Keratinocyte (primary cell): ENCODE results near the gene SYTL4. TPM values are rescaled to one million over a fixed set of nuclear protein-coding genes. Genes with fewer than 3 reads are reported as not detected.

Experiments used
- DNase-seq: peaks from one replicate; pipeline ENCODE4 v3.0.0-alpha.2; 2011; ENCODE audit warnings: low read depth, missing footprints, low spot score
- FAIRE-seq: peaks from 2 replicates; lab custom pipeline; 2011; peaks lifted over from hg19 to GRCh38; lab: Jason Lieb, UNC
- H2AFZ ChIP-seq: 2 replicates; pipeline ENCODE4 v1.6.0; 2012; ENCODE audit warnings: low read length, control low read depth, inconsistent platforms; ENCODE audit not compliant: control insufficient read depth
- H3K27ac ChIP-seq: 2 replicates; pipeline ENCODE4 v1.5.1; 2011; ENCODE audit warnings: low read length; ENCODE audit not compliant: control insufficient read depth, insufficient read depth
- H3K27me3 ChIP-seq: 3 replicates; pipeline ENCODE4 v1.6.0; 2011; ENCODE audit warnings: low read length; ENCODE audit not compliant: control insufficient read depth, insufficient read depth; ENCODE audit errors: extremely low read depth
- H3K36me3 ChIP-seq, 2 experiments: 2 replicates in 1 of 2; 3 replicates in 1 of 2; pipeline ENCODE4 v1.5.1; 2011; ENCODE audit warnings: low read length in 2 of 2, mild to moderate bottlenecking in 1 of 2; ENCODE audit not compliant: control insufficient read depth in 2 of 2, insufficient read depth in 2 of 2; ENCODE audit errors: extremely low read depth in 1 of 2
- H3K4me1 ChIP-seq: 3 replicates; pipeline ENCODE4 v1.5.1; 2011; ENCODE audit warnings: low read length; ENCODE audit not compliant: control insufficient read depth, insufficient read depth; ENCODE audit errors: extremely low read depth
- H3K4me2 ChIP-seq: 3 replicates; pipeline ENCODE4 v1.6.0; 2011; ENCODE audit warnings: low read depth, low read length; ENCODE audit not compliant: control insufficient read depth, insufficient read depth; ENCODE audit errors: extremely low read depth
- H3K4me3 ChIP-seq, 3 experiments: fragments of 200-600 bp in 1 of 3; sonication (generic) in 1 of 3; 2 replicates in 2 of 3; 3 replicates in 1 of 3; pipeline ENCODE4 v1.5.1; 2011 to 2016; ENCODE audit warnings: low read length in 3 of 3, mild to moderate bottlenecking in 3 of 3, control low read depth in 2 of 3, inconsistent platforms in 1 of 3, low read depth in 1 of 3, mixed read lengths in 1 of 3, mixed run types in 1 of 3, moderate library complexity in 1 of 3; ENCODE audit not compliant: control insufficient read depth in 2 of 3, insufficient read depth in 2 of 3; ENCODE audit errors: extremely low read depth in 1 of 3
- H3K79me2 ChIP-seq: 2 replicates; pipeline ENCODE4 v1.6.0; 2012; ENCODE audit warnings: low read length; ENCODE audit not compliant: control insufficient read depth, insufficient read depth
- H3K9ac ChIP-seq: 3 replicates; pipeline ENCODE4 v1.6.0; 2011; ENCODE audit warnings: low read length; ENCODE audit not compliant: control insufficient read depth, insufficient read depth; ENCODE audit errors: extremely low read depth
- H3K9me1 ChIP-seq: 3 replicates; pipeline ENCODE4 v1.6.0; 2011; ENCODE audit warnings: low read length; ENCODE audit not compliant: control insufficient read depth, insufficient read depth; ENCODE audit errors: extremely low read depth
- H3K9me3 ChIP-seq: 2 replicates; pipeline ENCODE4 v1.5.1; 2012; ENCODE audit warnings: low read depth, low read length; ENCODE audit not compliant: control insufficient read depth
- H4K20me1 ChIP-seq: 3 replicates; pipeline ENCODE4 v1.6.0; 2011; ENCODE audit warnings: low read length; ENCODE audit not compliant: control insufficient read depth, insufficient read depth; ENCODE audit errors: extremely low read depth
- EZH2 ChIP-seq: IDR thresholded peaks from one replicate; pipeline ENCODE4 v1.6.1; 2012; ENCODE audit warnings: inconsistent platforms, mild to moderate bottlenecking, low read length, moderate library complexity
- dilution Hi-C: fragments of 300-500 bp; cut with MboI; formaldehyde crosslinking; loops from one replicate; pipeline ENCODE4 v1.7.0; 2020; ENCODE audit warnings: low sequenced_read_pairs; ENCODE audit not compliant: extremely low pct_ligation_motif_present
- polyA plus RNA-seq, 5 experiments: library from polyadenylated mRNA; depleted of rRNA in 3 of 5; stranded (reverse) in 3 of 5; stranded (forward) in 1 of 5; unstranded in 1 of 5; fragments of >200 nt; gene quantifications; 1 replicate in 1 of 5; 2 replicates in 3 of 5; 3 replicates in 1 of 5; pipeline versions ENCODE4 v1.2.1 to v1.2.3, GENCODE V29; 2011 to 2012; ENCODE audit warnings: missing spikeins in 2 of 5, low read depth in 1 of 5, low replicate concordance in 1 of 5
- TF ChIP-seq, protein P1 (sequence below), 3 experiments: IDR thresholded peaks in 1 of 3; conservative IDR thresholded peaks in 1 of 3; optimal IDR thresholded peaks in 1 of 3; 2 replicates in 2 of 3; 3 replicates in 1 of 3; pipeline versions ENCODE3 to v1.5.1; 2011; ENCODE audit warnings: low read length in 3 of 3, mild to moderate bottlenecking in 3 of 3, moderate library complexity in 2 of 3, control low read depth in 1 of 3, inconsistent platforms in 1 of 3; ENCODE audit not compliant: insufficient read depth in 2 of 3; ENCODE audit errors: extremely low read depth in 1 of 3

SYTL4 gene
- polyA plus RNA-seq, 1 donor (not counting 4 experiments of a cell fraction or from before 2014, with no cell fraction given): 0.87 TPM

DNA sequence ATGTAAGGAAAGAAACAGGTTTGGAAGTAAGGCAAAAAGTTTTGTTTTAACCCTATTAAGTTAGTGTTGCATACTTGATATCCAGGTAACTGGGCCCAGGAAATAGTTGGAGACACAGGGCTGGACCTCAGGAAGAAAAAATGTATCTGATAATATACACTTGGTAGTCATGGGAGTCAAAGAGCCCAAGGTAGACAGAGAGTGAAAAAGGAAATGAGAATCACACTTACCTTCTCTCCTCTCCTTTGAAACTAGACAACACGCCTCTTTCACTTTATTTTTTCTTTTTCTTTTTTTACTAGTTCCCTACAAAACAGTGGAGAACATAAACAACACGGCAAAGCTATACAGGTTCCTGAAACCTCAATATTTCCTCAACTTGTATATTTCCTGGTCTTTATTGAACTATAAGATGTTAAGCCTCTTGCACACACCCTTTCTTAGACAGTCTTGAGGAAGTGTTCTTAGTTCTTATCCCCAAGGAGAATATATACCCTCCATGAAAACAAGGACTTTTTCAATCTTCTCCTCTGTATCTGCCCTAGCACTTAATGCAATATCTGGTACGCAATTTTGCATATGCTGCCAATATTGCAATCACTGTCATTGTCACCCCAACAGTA is 27.2 kb downstream of the SYTL4 start:
- H4K20me1 ChIP-seq: no peaks in the 10 kb centered on the region
- H3K4me1 ChIP-seq: no peaks in the 10 kb centered on the region
- H3K36me3 ChIP-seq: no peaks in the 10 kb centered on the region
- FAIRE-seq (no peak), DNase-seq (no peak)
- H3K4me2 ChIP-seq: no peak overlapping the region
- dilution Hi-C loops: no loop called here
- H2AFZ ChIP-seq: no peak overlapping the region
- H3K79me2 ChIP-seq: no peaks in the 10 kb centered on the region
- H3K27me3 ChIP-seq: peaks cover 3% of the 10 kb centered on the region
- no peak overlapping the region for H3K4me3 ChIP-seq
- H3K9me3 ChIP-seq: no peaks in the 10 kb centered on the region
- H3K27ac ChIP-seq: no peak overlapping the region
- no peak overlapping the region for H3K9ac ChIP-seq
- H3K9me1 ChIP-seq: no peaks in the 10 kb centered on the region
- TF ChIP-seq EZH2: no peak
- TF ChIP-seq, protein P1, sequence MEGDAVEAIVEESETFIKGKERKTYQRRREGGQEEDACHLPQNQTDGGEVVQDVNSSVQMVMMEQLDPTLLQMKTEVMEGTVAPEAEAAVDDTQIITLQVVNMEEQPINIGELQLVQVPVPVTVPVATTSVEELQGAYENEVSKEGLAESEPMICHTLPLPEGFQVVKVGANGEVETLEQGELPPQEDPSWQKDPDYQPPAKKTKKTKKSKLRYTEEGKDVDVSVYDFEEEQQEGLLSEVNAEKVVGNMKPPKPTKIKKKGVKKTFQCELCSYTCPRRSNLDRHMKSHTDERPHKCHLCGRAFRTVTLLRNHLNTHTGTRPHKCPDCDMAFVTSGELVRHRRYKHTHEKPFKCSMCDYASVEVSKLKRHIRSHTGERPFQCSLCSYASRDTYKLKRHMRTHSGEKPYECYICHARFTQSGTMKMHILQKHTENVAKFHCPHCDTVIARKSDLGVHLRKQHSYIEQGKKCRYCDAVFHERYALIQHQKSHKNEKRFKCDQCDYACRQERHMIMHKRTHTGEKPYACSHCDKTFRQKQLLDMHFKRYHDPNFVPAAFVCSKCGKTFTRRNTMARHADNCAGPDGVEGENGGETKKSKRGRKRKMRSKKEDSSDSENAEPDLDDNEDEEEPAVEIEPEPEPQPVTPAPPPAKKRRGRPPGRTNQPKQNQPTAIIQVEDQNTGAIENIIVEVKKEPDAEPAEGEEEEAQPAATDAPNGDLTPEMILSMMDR (optimal IDR thresholded peaks at IDR 0.05 in 1 of 3, IDR thresholded peaks at IDR 0.05 in 1 of 3, conservative IDR thresholded peaks at IDR 0.05 in 1 of 3; ENCODE audit: extremely low read depth in 1 of 3, insufficient read depth in 2 of 3, low read length in 3 of 3): no peak

DNA sequence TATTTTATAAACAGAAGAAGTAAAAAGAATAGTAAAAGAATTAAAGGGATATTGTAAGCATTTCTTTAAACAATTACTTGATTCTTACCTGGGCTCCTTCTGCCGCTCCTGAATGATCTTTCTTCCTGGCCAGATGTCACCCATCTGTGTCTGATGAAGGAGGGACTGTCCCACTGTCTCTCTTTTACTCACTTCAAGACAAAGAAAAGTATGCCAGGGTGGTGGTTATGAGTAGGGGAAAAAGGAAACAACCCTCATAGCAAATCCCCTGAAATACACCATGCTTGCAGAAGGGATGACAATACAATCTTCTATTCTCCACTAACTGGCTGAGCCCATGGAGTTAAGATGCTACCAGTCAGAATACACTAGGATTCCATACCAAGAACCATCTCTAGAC is 31.1 kb downstream of the SYTL4 start:
- H3K79me2 ChIP-seq: no peaks in the 10 kb centered on the region
- no peak overlapping the region for H3K9ac ChIP-seq
- H3K27me3 ChIP-seq: peaks cover 3% of the 10 kb centered on the region
- H3K9me3 ChIP-seq: no peaks in the 10 kb centered on the region
- H2AFZ ChIP-seq: no peak overlapping the region
- no peak for DNase-seq
- no peak for FAIRE-seq
- TF ChIP-seq EZH2: no peak
- no peaks in the 10 kb centered on the region for H4K20me1 ChIP-seq
- no peaks in the 10 kb centered on the region for H3K36me3 ChIP-seq
- no peak overlapping the region for H3K4me2 ChIP-seq
- no peaks in the 10 kb centered on the region for H3K9me1 ChIP-seq
- no peak overlapping the region for H3K27ac ChIP-seq
- dilution Hi-C loops: no loop called here
- H3K4me1 ChIP-seq: no peaks in the 10 kb centered on the region
- no peak overlapping the region for H3K4me3 ChIP-seq

DNA sequence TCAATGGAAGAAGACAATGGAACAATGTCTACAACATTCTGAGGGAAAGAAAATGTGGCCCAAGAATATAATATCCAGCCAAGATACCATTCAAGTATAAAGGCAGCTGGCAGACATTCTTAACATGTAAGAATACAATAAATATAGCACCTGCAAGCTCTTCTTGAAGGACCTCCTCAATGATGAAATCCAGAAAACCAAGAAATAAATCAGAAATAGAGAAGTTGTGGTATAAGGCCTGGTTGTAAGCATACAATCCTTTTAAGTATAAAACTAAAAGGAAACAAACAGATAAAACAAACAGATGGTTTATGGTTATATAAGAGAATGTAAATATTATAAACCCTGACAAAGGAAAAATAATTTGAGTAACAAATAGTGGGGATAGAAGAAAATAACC is 33.4 kb downstream of the SYTL4 start:
- Histone ChIP-seq H3K9me3 (no peaks in the 10 kb centered on the region), H3K27me3 (peaks cover 3% of the 10 kb centered on the region), H3K4me2 (no peak overlapping the region), H4K20me1 (no peaks in the 10 kb centered on the region), H3K4me1 (no peaks in the 10 kb centered on the region), H3K27ac (no peak overlapping the region), H3K9me1 (no peaks in the 10 kb centered on the region), H2AFZ (no peak overlapping the region), H3K79me2 (no peaks in the 10 kb centered on the region), H3K4me3 (no peak overlapping the region), H3K9ac (no peak overlapping the region), H3K36me3 (no peaks in the 10 kb centered on the region)
- dilution Hi-C loops: no loop called here
- TF ChIP-seq EZH2: no peak
- TF ChIP-seq, protein P1 (optimal IDR thresholded peaks at IDR 0.05 in 1 of 3, IDR thresholded peaks at IDR 0.05 in 1 of 3, conservative IDR thresholded peaks at IDR 0.05 in 1 of 3; ENCODE audit: extremely low read depth in 1 of 3, insufficient read depth in 2 of 3, low read length in 3 of 3): no peak
- no peak for DNase-seq
- FAIRE-seq: no peak
